Activated gamma-delta T cell treated with anti-CD3 and anti-CD28 coated beads, Interleukin-2, amount 50 U/mL, for 16 hours (primary cell): ENCODE data around the gene ZER1.
A peak's percentile ranks its signal among the peaks of the same experiment; 100 is the strongest.
"Not testable (repeated sequence)": the region's sequence is repeated elsewhere in the genome, so short reads cannot be mapped to it uniquely, and the experiment has no call there.

Experiments
- DNase-seq: peaks from one replicate; pipeline ENCODE4 v3.0.0-alpha.2; 2020; ENCODE audit warnings: low read depth

The ZER1 gene

GRCh38 chr9:128715436-128715750 lies 56.3 kb downstream of the ZER1 start:
- DNase-seq: no peak

GRCh38 chr9:128714586-128715435 lies 56.9 kb downstream of the ZER1 start:
- no peak for DNase-seq

- DNase-seq: no peak
These were observed 57.7 kb downstream of the ZER1 start for GRCh38 chr9:128713941-128714573.

- no peak for DNase-seq
These were observed 58.3 kb downstream of the ZER1 start for GRCh38 chr9:128713411-128713780.

- no peak for DNase-seq
These were observed 59.0 kb downstream of the ZER1 start for GRCh38 chr9:128712451-128713410.

GRCh38 chr9:128707446-128707845 lies 64.3 kb downstream of the ZER1 start:
- DNase-seq: no peak

- DNase-seq: no peak
These were observed 64.9 kb downstream of the ZER1 start for GRCh38 chr9:128706671-128707381.

- no peak for DNase-seq
These were observed 65.7 kb downstream of the ZER1 start for GRCh38 chr9:128706045-128706444.

GRCh38 chr9:128705051-128705965 lies 66.4 kb downstream of the ZER1 start:
- no peak for DNase-seq

GRCh38 chr9:128704356-128704670 lies 67.4 kb downstream of the ZER1 start:
- no peak for DNase-seq

- DNase-seq: no peak
These were observed 67.9 kb downstream of the ZER1 start for GRCh38 chr9:128703616-128704355.

GRCh38 chr9:128702949-128703615 lies 68.6 kb downstream of the ZER1 start:
- no peak for DNase-seq

- DNase-seq: peak; percentile 79
These were observed 69.2 kb downstream of the ZER1 start, which contains the start of gene PKN3 for GRCh38 chr9:128702445-128702948. PKN3 (plus strand) TSS chr9:128702503; CDS start chr9:128702916, 413 bp downstream.

- no peak for DNase-seq
These were observed 70.4 kb downstream of the ZER1 start for GRCh38 chr9:128701227-128701854.

- DNase-seq: not testable (repeated sequence)
These were observed 72.5 kb downstream of the ZER1 start for GRCh38 chr9:128699096-128699795.

- no peak for DNase-seq
These were observed 74.6 kb downstream of the ZER1 start for GRCh38 chr9:128696923-128697707.

GRCh38 chr9:128694344-128694743 lies 77.4 kb downstream of the ZER1 start:
- no peak for DNase-seq
